Measurements from ENCODE around the gene DNAAF8. TPM values are rescaled to one million over a fixed set of nuclear protein-coding genes. Genes with fewer than 3 reads are reported as not detected.
A peak's percentile ranks its signal among the peaks of the same experiment; 100 is the strongest.

The DNAAF8 gene
- total RNA-seq, 4 donors from 2014 or later, result 0.31 to 1.1 (median 0.87) TPM

DNA sequence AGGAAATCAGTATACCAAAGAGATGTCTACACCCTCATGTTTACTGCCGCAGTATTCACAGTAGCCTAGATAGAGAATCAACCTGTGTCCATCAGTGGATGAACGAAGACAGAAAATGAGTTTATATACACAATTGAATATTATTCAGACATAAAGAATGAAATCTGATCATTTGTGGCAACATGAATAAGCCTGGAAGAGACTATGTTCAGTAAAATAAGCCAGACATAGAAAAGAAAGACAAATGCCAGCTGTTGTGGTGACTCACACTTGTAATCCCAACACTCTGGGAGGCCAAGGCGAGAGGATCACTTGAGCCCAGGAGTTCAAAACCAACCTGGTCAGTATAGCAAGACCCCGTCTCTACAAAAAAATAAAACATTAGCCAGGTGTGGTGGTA, 24.9 kb upstream of the DNAAF8 start:
- no peak for ATAC-seq (ENCODE audit: low FRiP score)
- TF ChIP-seq, protein P1, sequence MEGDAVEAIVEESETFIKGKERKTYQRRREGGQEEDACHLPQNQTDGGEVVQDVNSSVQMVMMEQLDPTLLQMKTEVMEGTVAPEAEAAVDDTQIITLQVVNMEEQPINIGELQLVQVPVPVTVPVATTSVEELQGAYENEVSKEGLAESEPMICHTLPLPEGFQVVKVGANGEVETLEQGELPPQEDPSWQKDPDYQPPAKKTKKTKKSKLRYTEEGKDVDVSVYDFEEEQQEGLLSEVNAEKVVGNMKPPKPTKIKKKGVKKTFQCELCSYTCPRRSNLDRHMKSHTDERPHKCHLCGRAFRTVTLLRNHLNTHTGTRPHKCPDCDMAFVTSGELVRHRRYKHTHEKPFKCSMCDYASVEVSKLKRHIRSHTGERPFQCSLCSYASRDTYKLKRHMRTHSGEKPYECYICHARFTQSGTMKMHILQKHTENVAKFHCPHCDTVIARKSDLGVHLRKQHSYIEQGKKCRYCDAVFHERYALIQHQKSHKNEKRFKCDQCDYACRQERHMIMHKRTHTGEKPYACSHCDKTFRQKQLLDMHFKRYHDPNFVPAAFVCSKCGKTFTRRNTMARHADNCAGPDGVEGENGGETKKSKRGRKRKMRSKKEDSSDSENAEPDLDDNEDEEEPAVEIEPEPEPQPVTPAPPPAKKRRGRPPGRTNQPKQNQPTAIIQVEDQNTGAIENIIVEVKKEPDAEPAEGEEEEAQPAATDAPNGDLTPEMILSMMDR (IDR thresholded peaks at IDR 0.05), result no peak
- DNase-seq (ENCODE audit: low spot score), result no peak

DNA sequence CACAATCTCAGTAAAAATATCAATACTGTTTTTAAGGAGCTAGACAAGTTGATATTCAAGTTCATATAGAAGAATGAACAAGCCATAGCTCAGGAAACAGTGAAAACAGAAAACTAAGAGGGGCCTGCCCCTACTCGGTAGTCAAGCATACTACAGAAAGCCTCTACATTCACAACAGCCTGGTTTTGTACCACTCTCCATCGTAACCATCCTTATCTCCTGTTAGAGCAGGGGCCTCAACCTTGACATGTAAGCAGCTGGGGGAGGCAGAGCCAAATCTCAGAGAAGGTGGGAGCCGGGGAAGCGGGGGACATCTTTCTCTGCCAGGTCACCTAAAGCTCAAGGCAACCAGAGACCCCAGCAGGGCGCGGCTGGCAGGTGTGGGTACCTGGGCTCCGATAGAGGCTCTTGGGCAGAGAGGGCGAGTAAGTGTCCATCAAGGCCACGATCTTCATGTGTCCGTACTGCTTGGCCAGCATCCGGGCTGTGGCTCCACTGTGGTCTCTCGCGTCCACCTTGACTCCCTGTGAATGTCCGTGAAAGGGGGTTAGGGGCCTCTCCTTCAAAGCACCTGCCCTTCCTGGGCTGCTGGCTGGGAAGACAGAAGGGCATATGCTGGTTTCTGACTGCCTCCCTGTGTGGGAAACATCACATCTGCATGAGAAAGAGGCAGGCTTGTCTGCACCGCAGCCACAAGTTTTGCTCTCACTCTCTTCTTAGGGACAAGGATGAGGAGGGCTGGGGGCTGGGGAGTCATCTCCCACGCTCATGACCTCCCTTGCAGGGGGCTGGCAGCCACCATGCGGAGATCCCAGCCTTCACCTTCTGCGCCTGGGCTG, 20.5 kb upstream of the DNAAF8 start:
- ATAC-seq (ENCODE audit: low FRiP score) (peak; percentile 48), DNase-seq (ENCODE audit: low spot score) (no peak)
- TF ChIP-seq, protein P1 (IDR thresholded peaks at IDR 0.05), result no peak

DNA sequence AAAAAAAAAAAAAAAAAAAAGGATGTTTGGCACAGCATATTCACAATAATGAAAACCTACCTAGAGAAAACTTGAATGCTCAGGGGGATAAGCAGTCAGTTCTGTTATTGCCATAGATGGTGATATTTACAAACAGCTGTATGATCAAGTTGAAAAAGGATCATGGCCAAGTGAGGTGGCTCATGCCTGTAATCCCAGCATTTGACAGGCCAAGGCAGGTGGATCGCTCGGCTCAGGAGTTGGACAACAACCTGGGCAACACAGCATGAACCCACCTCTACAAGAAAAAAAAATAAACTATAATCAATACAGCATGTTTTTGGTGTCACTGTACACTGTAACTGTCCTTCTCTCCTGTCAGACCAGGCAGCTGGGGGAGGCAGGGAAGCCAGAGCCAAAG, 19.3 kb upstream of the DNAAF8 start:
- DNase-seq (ENCODE audit: low spot score) (no peak), ATAC-seq (ENCODE audit: low FRiP score) (no peak)
- TF ChIP-seq, protein P1 (IDR thresholded peaks at IDR 0.05), result no peak

DNA sequence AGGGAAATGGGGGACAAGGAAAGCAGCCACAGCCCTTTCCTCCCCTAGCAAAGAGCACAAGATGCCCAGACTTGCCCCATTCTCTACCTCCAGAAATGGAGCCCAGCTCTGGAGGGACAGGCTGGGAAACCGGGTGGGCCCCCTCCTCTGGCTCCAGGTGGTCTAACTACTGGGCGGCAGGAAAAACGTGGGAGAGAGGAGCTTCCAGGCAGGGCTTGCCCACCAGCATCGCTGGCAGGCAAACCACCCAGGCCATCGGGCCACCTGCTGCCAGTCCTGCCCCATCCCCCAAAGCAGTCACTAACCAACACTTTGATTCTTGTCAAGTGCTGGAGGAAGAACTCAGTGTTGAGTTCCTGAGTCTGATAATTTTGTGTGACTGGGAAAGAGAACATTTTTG, 15.9 kb upstream of the DNAAF8 start:
- DNase-seq (ENCODE audit: low spot score) (no peak), ATAC-seq (ENCODE audit: low FRiP score) (no peak)
- TF ChIP-seq, protein P1 (IDR thresholded peaks at IDR 0.05), result no peak

DNA sequence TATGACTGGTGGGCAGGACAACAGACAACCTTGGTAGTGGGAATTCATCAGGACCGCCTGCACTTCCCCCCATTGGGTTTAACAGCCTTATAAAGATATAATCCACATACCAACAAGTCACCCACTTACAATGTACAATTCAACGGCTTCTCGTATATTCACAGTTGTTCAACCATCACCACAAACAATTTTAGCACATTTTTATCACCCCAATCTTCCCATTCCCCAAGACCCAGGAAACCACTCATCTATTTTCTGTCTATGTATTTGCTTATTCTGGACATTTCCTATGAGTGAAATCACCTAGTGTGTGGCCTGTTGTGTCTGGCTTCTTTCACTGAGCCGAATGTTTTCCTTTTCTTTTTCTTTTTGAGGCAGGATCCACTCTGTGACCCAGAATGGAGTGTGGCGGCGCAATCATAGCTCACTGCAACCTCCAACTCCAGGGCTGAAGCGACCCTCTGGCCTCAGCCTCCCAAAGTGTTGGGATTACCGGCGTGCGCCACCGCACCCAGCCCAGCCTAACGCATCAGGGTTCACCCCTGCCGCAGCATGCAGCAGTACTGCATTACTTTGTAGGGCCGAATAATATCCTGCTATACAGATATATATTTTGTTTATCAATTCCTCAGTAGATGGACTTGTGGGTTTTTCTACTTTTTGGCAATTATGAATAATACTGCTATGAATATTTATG, 11.1 kb upstream of the DNAAF8 start:
- DNase-seq (ENCODE audit: low spot score) (no peak), ATAC-seq (ENCODE audit: low FRiP score) (no peak)
- TF ChIP-seq, protein P1 (IDR thresholded peaks at IDR 0.05), result no peak

DNA sequence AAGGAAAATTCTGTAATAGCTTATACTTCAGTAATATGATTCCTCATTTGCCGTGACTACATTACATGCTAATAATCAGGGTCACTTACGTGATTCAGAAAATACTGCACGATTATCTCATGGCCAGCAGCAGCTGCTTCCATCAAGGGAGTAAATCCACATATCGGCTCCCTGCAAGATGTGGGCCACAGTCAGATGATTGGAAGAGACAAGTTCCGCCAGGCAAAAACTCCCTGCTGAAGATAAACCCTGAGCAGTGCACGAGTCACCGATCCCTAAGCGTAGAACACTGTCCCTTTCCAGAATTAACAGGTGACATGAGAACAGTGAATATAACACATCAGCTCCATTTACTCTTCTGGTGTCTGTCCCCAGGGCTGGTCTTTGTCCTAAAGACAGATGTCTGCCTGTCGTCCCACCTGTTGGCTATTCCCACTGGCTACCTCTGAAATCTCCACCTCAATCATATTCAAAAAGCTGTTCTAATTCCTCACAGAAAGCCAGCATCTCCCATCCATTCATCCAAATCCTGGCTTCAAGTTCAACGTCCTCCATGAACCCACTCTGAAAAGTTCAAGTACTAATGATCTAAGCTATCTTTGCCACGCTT, 9.6 kb upstream of the DNAAF8 start:
- TF ChIP-seq, protein P1 (IDR thresholded peaks at IDR 0.05), result no peak
- ATAC-seq (ENCODE audit: low FRiP score) (no peak), DNase-seq (ENCODE audit: low spot score) (no peak)

Measured in omental fat pad (tissue), 4 donors.